ENCODE measurements around the gene LITAFD.
"Not testable (repeated sequence)": the region's sequence is repeated elsewhere in the genome, so short reads cannot be mapped to it uniquely, and the experiment has no call there.

LITAFD gene

GRCh38 chr16:8910811-8911210 lies 28.7 kb downstream of the LITAFD start:
- H3K4me1 ChIP-seq (ENCODE audit: control extremely low read depth in 1 of 4, control insufficient read depth in 4 of 4, insufficient read depth in 4 of 4, low read length in 3 of 4), result peaks cover 0 to 6% (median 3%) of the 10 kb centered on the region in 4 experiments
- no peak for DNase-seq
- ChIA-PET POLR2A (no interaction called here), CTCF (interaction anchor here (0.7 to 3.0 kb wide), 7 partner anchors 10 to 227 kb away, joined by 3 to 16 read pairs (median 6); no protein-coding TSS in a partner anchor)
- H3K4me3 ChIP-seq (ENCODE audit: control insufficient read depth in 1 of 7, extremely low read depth in 1 of 7, insufficient read depth in 4 of 7, low read depth in 2 of 7, low read length in 6 of 7), result no peak overlapping the region
- no peaks in the 10 kb centered on the region for H3K27me3 ChIP-seq (replicated peaks in 2 of 5; ENCODE audit: control insufficient read depth in 4 of 5, insufficient read depth in 5 of 5, low read length in 4 of 5)
- H3K9me3 ChIP-seq (ENCODE audit: control extremely low read depth in 1 of 5, control insufficient read depth in 4 of 5, insufficient read depth in 2 of 5, low read depth in 1 of 5, low read length in 4 of 5), result no peaks in the 10 kb centered on the region
- 100% methylated on average over 1 of the region's 1 CpG for WGBS (ENCODE audit: insufficient coverage)
- peaks cover 29 to 92% (median 56%) of the 10 kb centered on the region in 4 experiments for H3K36me3 ChIP-seq (ENCODE audit: control insufficient read depth in 4 of 4, insufficient read depth in 4 of 4, low read length in 3 of 4)
- H3K27ac ChIP-seq (ENCODE audit: insufficient read depth in 1 of 2, low read depth in 1 of 2, low read length in 2 of 2, poor library complexity in 1 of 2, severe bottlenecking in 2 of 2), result no peak overlapping the region

DNA sequence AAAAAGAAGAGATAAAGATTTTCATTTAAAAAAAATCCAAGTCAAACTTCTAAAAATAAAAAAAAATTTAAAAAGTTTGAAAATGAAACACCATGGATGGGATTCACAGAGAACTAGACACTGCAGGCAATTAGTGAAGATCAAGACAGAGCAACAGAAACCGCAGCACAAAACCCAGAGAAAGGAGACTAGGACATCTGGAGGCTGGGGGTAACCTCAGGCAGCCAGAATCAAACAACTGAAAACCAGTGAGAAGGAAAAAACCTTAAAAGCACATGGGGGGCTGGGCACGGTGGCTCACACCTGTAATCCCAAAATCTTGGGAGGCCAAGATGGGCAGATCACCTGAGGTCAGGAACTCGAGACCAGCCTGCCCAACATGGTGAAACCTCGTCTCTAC lies 30.6 kb downstream of the LITAFD start:
- ChIA-PET POLR2A (no interaction called here), CTCF (interaction anchor here (2.7 kb wide), 1 partner anchor 23 kb away, joined by 15 read pairs; no protein-coding TSS in a partner anchor)
- Histone ChIP-seq H3K9me3 (ENCODE audit: control extremely low read depth in 1 of 5, control insufficient read depth in 4 of 5, insufficient read depth in 2 of 5, low read depth in 1 of 5, low read length in 4 of 5) (no peaks in the 10 kb centered on the region), H3K27ac (ENCODE audit: insufficient read depth in 1 of 2, low read depth in 1 of 2, low read length in 2 of 2, poor library complexity in 1 of 2, severe bottlenecking in 2 of 2) (no peak overlapping the region), H3K4me1 (ENCODE audit: control extremely low read depth in 1 of 4, control insufficient read depth in 4 of 4, insufficient read depth in 4 of 4, low read length in 3 of 4) (peaks cover 0 to 25% (median 15%) of the 10 kb centered on the region in 4 experiments), H3K4me3 (ENCODE audit: control insufficient read depth in 1 of 7, extremely low read depth in 1 of 7, insufficient read depth in 4 of 7, low read depth in 2 of 7, low read length in 6 of 7) (no peak overlapping the region), H3K36me3 (ENCODE audit: control insufficient read depth in 4 of 4, insufficient read depth in 4 of 4, low read length in 3 of 4) (peaks cover 29 to 80% (median 50%) of the 10 kb centered on the region in 4 experiments), H3K27me3 (replicated peaks in 2 of 5; ENCODE audit: control insufficient read depth in 4 of 5, insufficient read depth in 5 of 5, low read length in 4 of 5) (no peaks in the 10 kb centered on the region)
- 91% methylated on average over 2 of the region's 4 CpGs for WGBS (ENCODE audit: insufficient coverage)
- DNase-seq, result no peak

- H3K36me3 ChIP-seq (ENCODE audit: control insufficient read depth in 4 of 4, insufficient read depth in 4 of 4, low read length in 3 of 4), result peaks cover 25 to 77% (median 48%) of the 10 kb centered on the region in 4 experiments
- no peak overlapping the region for H3K4me3 ChIP-seq (ENCODE audit: control insufficient read depth in 1 of 7, extremely low read depth in 1 of 7, insufficient read depth in 4 of 7, low read depth in 2 of 7, low read length in 6 of 7)
- WGBS (ENCODE audit: insufficient coverage), result no CpG with 5 or more reads among the region's 3 CpGs
- peaks cover 0 to 29% (median 19%) of the 10 kb centered on the region in 4 experiments for H3K4me1 ChIP-seq (ENCODE audit: control extremely low read depth in 1 of 4, control insufficient read depth in 4 of 4, insufficient read depth in 4 of 4, low read length in 3 of 4)
- CTCF ChIA-PET, result interaction anchor here (0.9 to 1.6 kb wide), 3 partner anchors 10 to 22 kb away, joined by 3 to 7 read pairs (median 5); no protein-coding TSS in a partner anchor
- no peaks in the 10 kb centered on the region for H3K9me3 ChIP-seq (ENCODE audit: control extremely low read depth in 1 of 5, control insufficient read depth in 4 of 5, insufficient read depth in 2 of 5, low read depth in 1 of 5, low read length in 4 of 5)
- no peaks in the 10 kb centered on the region for H3K27me3 ChIP-seq (replicated peaks in 2 of 5; ENCODE audit: control insufficient read depth in 4 of 5, insufficient read depth in 5 of 5, low read length in 4 of 5)
- DNase-seq, result no peak
- no peak overlapping the region for H3K27ac ChIP-seq (ENCODE audit: insufficient read depth in 1 of 2, low read depth in 1 of 2, low read length in 2 of 2, poor library complexity in 1 of 2, severe bottlenecking in 2 of 2)
- POLR2A ChIA-PET, result interaction anchor here (0.9 kb wide), 1 partner anchor 21 kb away, joined by 6 read pairs; no protein-coding TSS in a partner anchor
Measured at GRCh38 chr16:8914098-8914497, 31.9 kb downstream of the LITAFD start.

- WGBS (ENCODE audit: insufficient coverage), result 100% methylated on average over 3 of the region's 7 CpGs
- peaks cover 0 to 38% (median 24%) of the 10 kb centered on the region in 4 experiments for H3K4me1 ChIP-seq (ENCODE audit: control extremely low read depth in 1 of 4, control insufficient read depth in 4 of 4, insufficient read depth in 4 of 4, low read length in 3 of 4)
- ChIA-PET CTCF (interaction anchor here (0.6 kb wide), 1 partner anchor 15 kb away, joined by 3 read pairs; no protein-coding TSS in a partner anchor), POLR2A (no interaction called here)
- no peak overlapping the region for H3K27ac ChIP-seq (ENCODE audit: insufficient read depth in 1 of 2, low read depth in 1 of 2, low read length in 2 of 2, poor library complexity in 1 of 2, severe bottlenecking in 2 of 2)
- H3K36me3 ChIP-seq (ENCODE audit: control insufficient read depth in 4 of 4, insufficient read depth in 4 of 4, low read length in 3 of 4), result peaks cover 38 to 79% (median 54%) of the 10 kb centered on the region in 4 experiments
- H3K9me3 ChIP-seq (ENCODE audit: control extremely low read depth in 1 of 5, control insufficient read depth in 4 of 5, insufficient read depth in 2 of 5, low read depth in 1 of 5, low read length in 4 of 5), result no peaks in the 10 kb centered on the region
- H3K27me3 ChIP-seq (replicated peaks in 2 of 5; ENCODE audit: control insufficient read depth in 4 of 5, insufficient read depth in 5 of 5, low read length in 4 of 5), result no peaks in the 10 kb centered on the region
- H3K4me3 ChIP-seq (ENCODE audit: control insufficient read depth in 1 of 7, extremely low read depth in 1 of 7, insufficient read depth in 4 of 7, low read depth in 2 of 7, low read length in 6 of 7), result no peak overlapping the region
- no peak for DNase-seq
Measured at GRCh38 chr16:8915722-8916301, 33.7 kb downstream of the LITAFD start.

DNA sequence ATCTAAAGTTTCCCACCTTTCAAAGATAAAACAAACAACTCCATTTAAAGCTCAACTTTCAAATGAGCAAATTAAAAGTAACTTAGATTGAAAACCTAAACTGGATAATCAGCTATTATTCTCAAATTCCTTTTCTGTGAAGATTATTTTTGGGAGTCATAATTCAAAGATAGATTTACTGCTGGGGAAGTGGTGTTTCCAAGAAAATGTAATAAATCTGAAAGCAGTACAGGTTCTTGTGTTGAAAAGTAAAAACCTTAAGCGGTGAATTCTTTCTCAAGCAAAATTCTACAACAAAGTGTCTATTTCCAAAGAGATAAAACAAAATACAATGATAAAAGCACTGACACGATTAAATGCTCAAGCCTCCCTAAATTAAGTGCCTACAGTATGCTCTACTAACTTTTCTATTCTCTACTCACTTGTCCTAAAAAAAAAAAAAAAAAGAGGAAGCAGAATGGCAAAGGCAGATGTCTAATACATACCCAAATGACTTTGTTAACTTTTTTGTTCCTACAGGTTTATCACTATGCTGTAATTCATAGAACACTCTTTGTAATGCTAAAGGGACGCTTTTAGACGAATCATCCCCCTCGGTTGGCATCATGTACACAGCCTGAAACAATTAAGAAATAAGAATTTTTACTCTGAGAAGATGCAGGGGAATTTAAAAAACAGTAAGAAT lies 34.5 kb downstream of the LITAFD start:
- DNase-seq, result peak in 2 of 3 donors; percentile 49 to 59
- Histone ChIP-seq H3K27ac (ENCODE audit: insufficient read depth in 1 of 2, low read depth in 1 of 2, low read length in 2 of 2, poor library complexity in 1 of 2, severe bottlenecking in 2 of 2) (no peak overlapping the region), H3K9me3 (ENCODE audit: control extremely low read depth in 1 of 5, control insufficient read depth in 4 of 5, insufficient read depth in 2 of 5, low read depth in 1 of 5, low read length in 4 of 5) (no peaks in the 10 kb centered on the region), H3K36me3 (ENCODE audit: control insufficient read depth in 4 of 4, insufficient read depth in 4 of 4, low read length in 3 of 4) (peaks cover 37 to 79% (median 55%) of the 10 kb centered on the region in 4 experiments), H3K4me1 (ENCODE audit: control extremely low read depth in 1 of 4, control insufficient read depth in 4 of 4, insufficient read depth in 4 of 4, low read length in 3 of 4) (peaks cover 0 to 38% (median 24%) of the 10 kb centered on the region in 4 experiments), H3K4me3 (ENCODE audit: control insufficient read depth in 1 of 7, extremely low read depth in 1 of 7, insufficient read depth in 4 of 7, low read depth in 2 of 7, low read length in 6 of 7) (no peak overlapping the region), H3K27me3 (replicated peaks in 2 of 5; ENCODE audit: control insufficient read depth in 4 of 5, insufficient read depth in 5 of 5, low read length in 4 of 5) (no peaks in the 10 kb centered on the region)
- 0% methylated on average over 1 of the region's 5 CpGs for WGBS (ENCODE audit: insufficient coverage)
- ChIA-PET CTCF (interaction anchor here (0.6 to 1.0 kb wide), 2 partner anchors 16 to 98 kb away, joined by 3 read pairs; no protein-coding TSS in a partner anchor), POLR2A (no interaction called here)

- ChIA-PET CTCF (interaction anchor here (1.0 to 3.1 kb wide), 2 partner anchors 18 to 97 kb away, joined by 3 to 14 read pairs; no protein-coding TSS in a partner anchor), POLR2A (interaction anchor here (0.7 kb wide), 1 partner anchor 225 kb away, joined by 4 read pairs; no protein-coding TSS in a partner anchor)
- not testable (repeated sequence) for H3K27me3 ChIP-seq (replicated peaks in 2 of 5; ENCODE audit: control insufficient read depth in 4 of 5, insufficient read depth in 5 of 5, low read length in 4 of 5); H3K9me3 ChIP-seq (ENCODE audit: control extremely low read depth in 1 of 5, control insufficient read depth in 4 of 5, insufficient read depth in 2 of 5, low read depth in 1 of 5, low read length in 4 of 5); H3K4me3 ChIP-seq (ENCODE audit: control insufficient read depth in 1 of 7, extremely low read depth in 1 of 7, insufficient read depth in 4 of 7, low read depth in 2 of 7, low read length in 6 of 7); DNase-seq; H3K27ac ChIP-seq (ENCODE audit: insufficient read depth in 1 of 2, low read depth in 1 of 2, low read length in 2 of 2, poor library complexity in 1 of 2, severe bottlenecking in 2 of 2)
- WGBS (ENCODE audit: insufficient coverage), result 93% methylated on average over 6 of the region's 10 CpGs
- Histone ChIP-seq H3K36me3 (ENCODE audit: control insufficient read depth in 4 of 4, insufficient read depth in 4 of 4, low read length in 3 of 4) (peaks cover 36 to 80% (median 58%) of the 10 kb centered on the region in 4 experiments), H3K4me1 (ENCODE audit: control extremely low read depth in 1 of 4, control insufficient read depth in 4 of 4, insufficient read depth in 4 of 4, low read length in 3 of 4) (peaks cover 0 to 38% (median 24%) of the 10 kb centered on the region in 4 experiments)
Measured at GRCh38 chr16:8917336-8917735, 35.2 kb downstream of the LITAFD start.
